KMS-11 (cell line): ENCODE measurements around the gene C1QTNF3.

Source experiments
- H2AFZ ChIP-seq: fragments of 200-600 bp; sonication (generic); 2 replicates; pipeline ENCODE4 v1.6.1; 2016; ENCODE audit warnings: antibody characterized with exemption, mixed run types, low read depth
- H3K27ac ChIP-seq: fragments of 200-600 bp; sonication (generic); 2 replicates; pipeline ENCODE4 v1.6.1; 2016; ENCODE audit warnings: mild to moderate bottlenecking, mixed run types
- H3K27me3 ChIP-seq: fragments of 200-600 bp; sonication (generic); 2 replicates; pipeline ENCODE4 v1.6.1; 2017; ENCODE audit warnings: mild to moderate bottlenecking, low read depth, mixed run types, moderate library complexity; ENCODE audit not compliant: insufficient read depth
- H3K36me3 ChIP-seq: fragments of 200-600 bp; sonication (generic); 2 replicates; pipeline ENCODE4 v1.6.1; 2017; ENCODE audit warnings: mild to moderate bottlenecking, mixed run types; ENCODE audit not compliant: insufficient read depth
- H3K4me1 ChIP-seq: fragments of 200-600 bp; sonication (generic); 2 replicates; pipeline ENCODE4 v1.6.1; 2016; ENCODE audit warnings: mild to moderate bottlenecking, low read depth, mixed run types; ENCODE audit not compliant: poor library complexity, severe bottlenecking
- H3K4me2 ChIP-seq: fragments of 200-600 bp; sonication (generic); 2 replicates; pipeline ENCODE4 v1.7.0; 2016; ENCODE audit warnings: mild to moderate bottlenecking, mixed run types
- H3K4me3 ChIP-seq: fragments of 200-600 bp; sonication (generic); IDR thresholded peaks from 2 replicates; pipeline ENCODE4 v1.6.1; 2017; ENCODE audit warnings: low read depth, low read length, mixed read lengths; ENCODE audit not compliant: insufficient read depth
- H3K79me2 ChIP-seq: fragments of 200-600 bp; sonication (generic); 2 replicates; pipeline ENCODE4 v1.6.1; 2016; ENCODE audit warnings: low read depth, mixed run types; ENCODE audit not compliant: insufficient read depth
- H3K9ac ChIP-seq: fragments of 200-600 bp; sonication (generic); 2 replicates; pipeline ENCODE4 v1.6.1; 2016; ENCODE audit warnings: mild to moderate bottlenecking, mixed run types
- H4K20me1 ChIP-seq: fragments of 200-600 bp; sonication (generic); 2 replicates; pipeline ENCODE4 v1.6.1; 2016; ENCODE audit warnings: mild to moderate bottlenecking, mixed run types; ENCODE audit not compliant: insufficient read depth
- CTCF ChIP-seq: fragments of 200-600 bp; sonication (generic); conservative IDR thresholded peaks from 2 replicates; pipeline ENCODE4 v1.6.1; 2017; ENCODE audit warnings: low read depth, mild to moderate bottlenecking, antibody characterized with exemption, low read length, moderate library complexity, mixed read lengths

Gene C1QTNF3

GRCh38 chr5:34007621-34008600 is 35.1 kb downstream of the C1QTNF3 start, which contains the start of gene AMACR:
TSS of gene AMACR (minus strand) at chr5:34008050. CDS start at chr5:34008019, 31 bp downstream.
- Histone ChIP-seq H3K4me1 (peaks cover 20% of the 10 kb centered on the region), H3K4me2 (peak within 1 kb of the TSS; percentile 67)

GRCh38 chr5:34007201-34007620 is 35.8 kb downstream of the C1QTNF3 start:
- H3K27me3 ChIP-seq: no peaks in the 10 kb centered on the region
- H3K79me2 ChIP-seq: peaks cover 8% of the 10 kb centered on the region; the same call in 1 of the 2 replicates
- peak overlapping the region; percentile 80; the same call in 1 of the 2 replicates for H3K9ac ChIP-seq
- TF ChIP-seq CTCF: no peak
- no peaks in the 10 kb centered on the region for H3K36me3 ChIP-seq
- peak overlapping the region; percentile 50 for H3K4me2 ChIP-seq
- H3K4me3 ChIP-seq: no peak overlapping the region
- peak overlapping the region; percentile 93 for H3K27ac ChIP-seq
- peaks cover 20% of the 10 kb centered on the region for H3K4me1 ChIP-seq
- no peaks in the 10 kb centered on the region for H4K20me1 ChIP-seq
- peak overlapping the region; percentile 84 for H2AFZ ChIP-seq

More at GRCh38 chr5:34007621-34008600, 35.1 kb downstream of the C1QTNF3 start, which contains the start of gene AMACR:
- Histone ChIP-seq H3K4me3 (no peak within 1 kb of the TSS), H3K36me3 (no peaks in the 10 kb centered on the region), H3K27me3 (no peaks in the 10 kb centered on the region), H3K27ac (peak within 1 kb of the TSS; percentile 93), H2AFZ (peak within 1 kb of the TSS; percentile 84), H3K9ac (peak within 1 kb of the TSS; percentile 80), H4K20me1 (no peaks in the 10 kb centered on the region), H3K79me2 (peaks cover 8% of the 10 kb centered on the region; the same call in 1 of the 2 replicates)
- TF ChIP-seq CTCF: no peak

- H4K20me1 ChIP-seq: no peaks in the 10 kb centered on the region
- no peak overlapping the region for H3K4me2 ChIP-seq
- H2AFZ ChIP-seq: no peak overlapping the region
- H3K27ac ChIP-seq: no peak overlapping the region
- H3K4me1 ChIP-seq: peaks cover 20% of the 10 kb centered on the region
- TF ChIP-seq CTCF: no peak
- no peak overlapping the region for H3K4me3 ChIP-seq
- no peak overlapping the region for H3K9ac ChIP-seq
- H3K79me2 ChIP-seq: peaks cover 8% of the 10 kb centered on the region; the same call in 1 of the 2 replicates
- H3K27me3 ChIP-seq: no peaks in the 10 kb centered on the region
- no peaks in the 10 kb centered on the region for H3K36me3 ChIP-seq
Measured at GRCh38 chr5:34005681-34006080, 37.3 kb downstream of the C1QTNF3 start.

GRCh38 chr5:34005211-34005610 is 37.8 kb downstream of the C1QTNF3 start:
- no peaks in the 10 kb centered on the region for H3K27me3 ChIP-seq
- H3K4me1 ChIP-seq: peaks cover 20% of the 10 kb centered on the region
- no peaks in the 10 kb centered on the region for H3K36me3 ChIP-seq
- H4K20me1 ChIP-seq: no peaks in the 10 kb centered on the region
- TF ChIP-seq CTCF: no peak
- H3K4me2 ChIP-seq: no peak overlapping the region
- peaks cover 8% of the 10 kb centered on the region; the same call in 1 of the 2 replicates for H3K79me2 ChIP-seq
- no peak overlapping the region for H3K27ac ChIP-seq
- no peak overlapping the region for H3K9ac ChIP-seq
- no peak overlapping the region for H2AFZ ChIP-seq
- H3K4me3 ChIP-seq: no peak overlapping the region
